ENCODE data around the gene KIAA1958. TPM values are rescaled to one million over a fixed set of nuclear protein-coding genes. Genes with fewer than 3 reads are reported as not detected.

KIAA1958 gene
- total RNA-seq, 1 experiment from 2014 or later: 28.6 TPM

DNA sequence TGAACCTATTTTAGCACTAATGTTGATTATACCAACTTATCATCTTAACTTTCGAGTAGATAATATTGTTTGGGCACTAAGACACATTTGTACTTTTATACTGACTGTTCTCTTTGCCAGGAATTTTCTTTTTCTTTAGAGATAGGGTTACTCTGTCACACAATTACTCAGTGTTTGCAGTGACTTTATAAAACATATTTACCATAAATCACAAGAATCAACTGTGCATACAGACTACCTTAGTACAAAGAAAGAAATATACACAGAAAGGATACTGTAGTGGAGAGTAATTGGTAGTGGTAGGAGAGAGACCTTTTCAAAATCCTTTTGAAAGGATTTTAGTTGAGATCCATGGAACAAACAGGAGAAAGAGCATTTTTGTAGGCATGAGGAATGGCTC lies 40.3 kb downstream of the KIAA1958 start:
- no TSS peak for BruUV-seq (replicated peaks)
- intact Hi-C loops (cut with micrococcal nuclease; ENCODE audit: unreplicated experiment): no loop called here

DNA sequence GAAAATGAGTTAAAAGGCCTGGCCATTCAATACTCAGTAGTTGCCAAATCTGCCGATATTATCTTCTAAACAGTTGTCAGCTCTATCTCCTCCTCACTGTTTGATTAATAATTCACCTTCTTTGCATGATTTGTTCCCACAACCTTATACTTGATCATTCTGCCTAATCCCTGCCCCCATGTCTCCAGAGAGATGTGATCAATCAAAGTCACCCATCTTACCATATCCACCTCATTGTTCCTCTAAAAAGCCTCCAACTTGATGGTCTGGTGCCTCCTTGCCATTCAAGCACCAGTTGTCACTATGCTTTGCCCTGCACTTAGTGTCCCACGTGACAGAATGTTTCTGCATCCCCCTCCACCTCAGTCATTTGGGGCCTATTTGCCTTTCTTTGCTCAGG lies 41.3 kb downstream of the KIAA1958 start:
- Histone ChIP-seq H3K36me3 (ENCODE audit: insufficient read depth, low read length, poor library complexity, severe bottlenecking) (no peaks in the 10 kb centered on the region), H3K4me1 (ENCODE audit: insufficient read depth, low read length, poor library complexity, severe bottlenecking) (peaks cover 20% of the 10 kb centered on the region), H3K27me3 (replicated peaks; ENCODE audit: insufficient read depth, low read depth, low read length, poor library complexity) (no peaks in the 10 kb centered on the region), H3K9me3 (ENCODE audit: low read depth, low read length, poor library complexity, severe bottlenecking) (no peaks in the 10 kb centered on the region), H3K27ac (ENCODE audit: low read depth, low read length, poor library complexity, severe bottlenecking) (no peak overlapping the region), H3K4me3 (ENCODE audit: low read depth, low read length, poor library complexity, severe bottlenecking) (no peak overlapping the region)
- no peak for TF ChIP-seq EZH2 (IDR thresholded peaks at IDR 0.05; ENCODE audit: borderline replicate concordance, low read depth, low read length, poor library complexity, severe bottlenecking)
- TF ChIP-seq, protein P1, sequence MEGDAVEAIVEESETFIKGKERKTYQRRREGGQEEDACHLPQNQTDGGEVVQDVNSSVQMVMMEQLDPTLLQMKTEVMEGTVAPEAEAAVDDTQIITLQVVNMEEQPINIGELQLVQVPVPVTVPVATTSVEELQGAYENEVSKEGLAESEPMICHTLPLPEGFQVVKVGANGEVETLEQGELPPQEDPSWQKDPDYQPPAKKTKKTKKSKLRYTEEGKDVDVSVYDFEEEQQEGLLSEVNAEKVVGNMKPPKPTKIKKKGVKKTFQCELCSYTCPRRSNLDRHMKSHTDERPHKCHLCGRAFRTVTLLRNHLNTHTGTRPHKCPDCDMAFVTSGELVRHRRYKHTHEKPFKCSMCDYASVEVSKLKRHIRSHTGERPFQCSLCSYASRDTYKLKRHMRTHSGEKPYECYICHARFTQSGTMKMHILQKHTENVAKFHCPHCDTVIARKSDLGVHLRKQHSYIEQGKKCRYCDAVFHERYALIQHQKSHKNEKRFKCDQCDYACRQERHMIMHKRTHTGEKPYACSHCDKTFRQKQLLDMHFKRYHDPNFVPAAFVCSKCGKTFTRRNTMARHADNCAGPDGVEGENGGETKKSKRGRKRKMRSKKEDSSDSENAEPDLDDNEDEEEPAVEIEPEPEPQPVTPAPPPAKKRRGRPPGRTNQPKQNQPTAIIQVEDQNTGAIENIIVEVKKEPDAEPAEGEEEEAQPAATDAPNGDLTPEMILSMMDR (conservative IDR thresholded peaks at IDR 0.05; ENCODE audit: low read depth, low read length): no peak
- POLR2A ChIA-PET (ENCODE audit: low non-redundant PET): no interaction called here
- intact Hi-C loops (cut with micrococcal nuclease; ENCODE audit: unreplicated experiment): no loop called here
- CTCF ChIA-PET: no interaction called here
- no TSS peak for BruUV-seq (replicated peaks)
- no peak for DNase-seq (ENCODE audit: low spot score)

More for the DNA sequence above, 40.3 kb downstream of the KIAA1958 start:
- H3K4me1 ChIP-seq (ENCODE audit: insufficient read depth, low read length, poor library complexity, severe bottlenecking): peaks cover 14% of the 10 kb centered on the region
- H3K27me3 ChIP-seq (replicated peaks; ENCODE audit: insufficient read depth, low read depth, low read length, poor library complexity): no peaks in the 10 kb centered on the region
- H3K36me3 ChIP-seq (ENCODE audit: insufficient read depth, low read length, poor library complexity, severe bottlenecking): no peaks in the 10 kb centered on the region
- ChIA-PET POLR2A (ENCODE audit: low non-redundant PET) (no interaction called here), CTCF (no interaction called here)
- no peak overlapping the region for H3K4me3 ChIP-seq (ENCODE audit: low read depth, low read length, poor library complexity, severe bottlenecking)
- H3K9me3 ChIP-seq (ENCODE audit: low read depth, low read length, poor library complexity, severe bottlenecking): no peaks in the 10 kb centered on the region
- DNase-seq (ENCODE audit: low spot score): no peak
- no peak overlapping the region for H3K27ac ChIP-seq (ENCODE audit: low read depth, low read length, poor library complexity, severe bottlenecking)
- TF ChIP-seq, protein P1 (conservative IDR thresholded peaks at IDR 0.05; ENCODE audit: low read depth, low read length): no peak
- no peak for TF ChIP-seq EZH2 (IDR thresholded peaks at IDR 0.05; ENCODE audit: borderline replicate concordance, low read depth, low read length, poor library complexity, severe bottlenecking)

DNA sequence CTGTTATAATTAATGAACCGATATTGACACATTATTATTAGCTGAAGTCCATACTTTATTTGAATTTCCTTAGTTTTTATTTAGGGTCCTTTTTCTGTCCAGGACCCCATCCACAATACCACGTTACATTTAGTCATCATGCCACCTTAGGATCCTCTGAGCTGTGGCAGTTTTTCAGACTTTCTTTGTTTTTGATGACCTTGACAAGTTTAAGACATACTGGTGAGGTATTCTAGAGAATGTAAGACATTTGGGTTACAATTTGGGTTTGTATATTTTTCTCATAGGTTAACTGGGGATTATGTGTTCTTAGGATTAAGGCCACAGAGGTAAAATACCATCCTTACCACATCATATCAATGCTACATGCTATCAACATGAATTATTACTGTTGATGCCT lies 42.7 kb downstream of the KIAA1958 start:
- H3K4me1 ChIP-seq (ENCODE audit: insufficient read depth, low read length, poor library complexity, severe bottlenecking): peaks cover 31% of the 10 kb centered on the region
- no peaks in the 10 kb centered on the region for H3K27me3 ChIP-seq (replicated peaks; ENCODE audit: insufficient read depth, low read depth, low read length, poor library complexity)
- H3K4me3 ChIP-seq (ENCODE audit: low read depth, low read length, poor library complexity, severe bottlenecking): no peak overlapping the region
- CTCF ChIA-PET: no interaction called here
- no TSS peak for BruUV-seq (replicated peaks)
- DNase-seq (ENCODE audit: low spot score): no peak
- H3K36me3 ChIP-seq (ENCODE audit: insufficient read depth, low read length, poor library complexity, severe bottlenecking): no peaks in the 10 kb centered on the region
- no peak for TF ChIP-seq EZH2 (IDR thresholded peaks at IDR 0.05; ENCODE audit: borderline replicate concordance, low read depth, low read length, poor library complexity, severe bottlenecking)
- TF ChIP-seq, protein P1 (conservative IDR thresholded peaks at IDR 0.05; ENCODE audit: low read depth, low read length): no peak
- intact Hi-C loops (cut with micrococcal nuclease; ENCODE audit: unreplicated experiment): no loop called here
- H3K9me3 ChIP-seq (ENCODE audit: low read depth, low read length, poor library complexity, severe bottlenecking): no peaks in the 10 kb centered on the region
- no peak overlapping the region for H3K27ac ChIP-seq (ENCODE audit: low read depth, low read length, poor library complexity, severe bottlenecking)
- POLR2A ChIA-PET (ENCODE audit: low non-redundant PET): no interaction called here
